Measurements from ENCODE around the gene LYPD4. TPM values are rescaled to one million over a fixed set of nuclear protein-coding genes. Genes with fewer than 3 reads are reported as not detected.

The LYPD4 gene
- polyA plus RNA-seq (ENCODE audit: insufficient read depth in 1 of 5, insufficient read length in 5 of 5, low replicate concordance in 1 of 5) = not detected
- long read RNA-seq, donor 1, partial matches to known transcripts = 9,145 of 9,259 reads
- long read RNA-seq, donor 1, other reads (novel, unspliced or antisense) = 114 of 9,259 reads
- long read RNA-seq, donor 2, partial matches to known transcripts = 1,879 of 3,678 reads
- long read RNA-seq, donor 2, other reads (novel, unspliced or antisense) = 1,799 of 3,678 reads
- long read RNA-seq, donor 3, partial matches to known transcripts = 6,415 of 6,472 reads
- long read RNA-seq, donor 3, other reads (novel, unspliced or antisense) = 57 of 6,472 reads
- long read RNA-seq, donor 4, partial matches to known transcripts = 3,040 of 5,187 reads
- long read RNA-seq, donor 4, other reads (novel, unspliced or antisense) = 2,147 of 5,187 reads
- long read RNA-seq, donor 5 = 0 reads
- long read RNA-seq, donor 6 = 0 reads
- long read RNA-seq, donor 7 = 0 reads
- long read RNA-seq, donor 8 = 0 reads

- no peak for DNase-seq
Observed at GRCh38 chr19:41844601-41845000, at the start of gene LYPD4. TSS of gene LYPD4 (minus strand) at chr19:41844683. CDS start at chr19:41839285, 5,398 bp downstream.

- DNase-seq = no peak
Observed at GRCh38 chr19:41893899-41894298, 49.4 kb upstream of the LYPD4 start.

- no peak for DNase-seq
Observed at GRCh38 chr19:41892173-41892902, 47.9 kb upstream of the LYPD4 start.

- DNase-seq = no peak
Observed at GRCh38 chr19:41890936-41891335, 46.5 kb upstream of the LYPD4 start.

- no peak for DNase-seq
Observed at GRCh38 chr19:41889896-41890295, 45.4 kb upstream of the LYPD4 start.

- no peak for DNase-seq
Observed at GRCh38 chr19:41888926-41889325, 44.4 kb upstream of the LYPD4 start.

GRCh38 chr19:41887711-41888382, 43.4 kb upstream of the LYPD4 start:
- peak; percentile 59 to 67 for DNase-seq

GRCh38 chr19:41886761-41887710, 42.6 kb upstream of the LYPD4 start:
- no peak for DNase-seq

GRCh38 chr19:41883821-41884733, 39.6 kb upstream of the LYPD4 start:
- peak; percentile 91 to 93 for DNase-seq

GRCh38 chr19:41883463-41883820, 39.0 kb upstream of the LYPD4 start:
- no peak for DNase-seq

- no peak for DNase-seq
Observed at GRCh38 chr19:41882568-41883462, 38.3 kb upstream of the LYPD4 start, which contains the start of gene ARHGEF1. TSS of gene ARHGEF1 (plus strand) at chr19:41883184. CDS start at chr19:41888083, 4,899 bp downstream.

GRCh38 chr19:41880329-41880708, 35.8 kb upstream of the LYPD4 start:
- DNase-seq = no peak

- DNase-seq = no peak
Observed at GRCh38 chr19:41879670-41880328, 35.3 kb upstream of the LYPD4 start.

- no peak for DNase-seq
Observed at GRCh38 chr19:41879080-41879479, 34.6 kb upstream of the LYPD4 start.

- DNase-seq = no peak
Observed at GRCh38 chr19:41877916-41878905, 33.7 kb upstream of the LYPD4 start.

GRCh38 chr19:41876847-41877832, 32.7 kb upstream of the LYPD4 start, which contains the start of gene CD79A:
TSS of gene CD79A (plus strand) at chr19:41877279. CDS start at chr19:41877305, 26 bp downstream.
- DNase-seq = no peak

All from right lung (tissue), 10 donors.